GOT3 (cell line): ENCODE measurements around the gene TMEM88.
A peak's percentile ranks its signal among the peaks of the same experiment; 100 is the strongest.
"Not testable (repeated sequence)": the region's sequence is repeated elsewhere in the genome, so short reads cannot be mapped to it uniquely, and the experiment has no call there.

Experiments used
- DNase-seq: peaks from one replicate; lab custom pipeline; 2025; ENCODE audit warnings: mixed read lengths; lab: John Stamatoyannopoulos, UW

The TMEM88 gene

GRCh38 chr17:7856011-7856810 lies 1.3 kb downstream of the TMEM88 start:
- DNase-seq: no peak

GRCh38 chr17:7856811-7857712 lies 2.2 kb downstream of the TMEM88 start, which contains the start of gene NAA38:
TSS of gene NAA38 (minus strand) at chr17:7857559. CDS start at chr17:7857463, 96 bp downstream.
- DNase-seq: peak; percentile 93

GRCh38 chr17:7857713-7858521 lies 3.1 kb downstream of the TMEM88 start, which contains the start of gene CYB5D1:
TSS of gene CYB5D1 (plus strand) at chr17:7858003. CDS start at chr17:7858135, 132 bp downstream.
- peak; percentile 78 for DNase-seq

GRCh38 chr17:7858522-7858810 lies 3.6 kb downstream of the TMEM88 start:
- no peak for DNase-seq

GRCh38 chr17:7859028-7859427 lies 4.2 kb downstream of the TMEM88 start:
- no peak for DNase-seq

- DNase-seq: no peak
These were observed 8.0 kb downstream of the TMEM88 start for GRCh38 chr17:7862692-7863437.

GRCh38 chr17:7864384-7864783 lies 9.5 kb downstream of the TMEM88 start:
- not testable (repeated sequence) for DNase-seq

- DNase-seq: no peak
These were observed 10.3 kb downstream of the TMEM88 start for GRCh38 chr17:7864995-7865650.

- DNase-seq: no peak
These were observed 13.0 kb downstream of the TMEM88 start for GRCh38 chr17:7867881-7868329.

GRCh38 chr17:7873051-7873450 lies 18.2 kb downstream of the TMEM88 start:
- DNase-seq: no peak

GRCh38 chr17:7875804-7876370 lies 21.0 kb downstream of the TMEM88 start:
- DNase-seq: no peak

GRCh38 chr17:7878234-7878633 lies 23.4 kb downstream of the TMEM88 start:
- DNase-seq: no peak

GRCh38 chr17:7880076-7880868 lies 25.4 kb downstream of the TMEM88 start:
- no peak for DNase-seq

GRCh38 chr17:7881276-7882054 lies 26.6 kb downstream of the TMEM88 start:
- DNase-seq: no peak

GRCh38 chr17:7882068-7882467 lies 27.2 kb downstream of the TMEM88 start:
- no peak for DNase-seq

GRCh38 chr17:7882629-7883028 lies 27.8 kb downstream of the TMEM88 start:
- DNase-seq: no peak

GRCh38 chr17:7883781-7884386 lies 29.0 kb downstream of the TMEM88 start:
- no peak for DNase-seq
